T1000 (cell line): ENCODE results near the gene KRTAP5-8.
"Not testable (repeated sequence)": the region's sequence is repeated elsewhere in the genome, so short reads cannot be mapped to it uniquely, and the experiment has no call there.

Experiments
- DNase-seq: peaks from one replicate; lab custom pipeline; 2025; ENCODE audit warnings: mixed read lengths; lab: John Stamatoyannopoulos, UW

KRTAP5-8 gene

DNA sequence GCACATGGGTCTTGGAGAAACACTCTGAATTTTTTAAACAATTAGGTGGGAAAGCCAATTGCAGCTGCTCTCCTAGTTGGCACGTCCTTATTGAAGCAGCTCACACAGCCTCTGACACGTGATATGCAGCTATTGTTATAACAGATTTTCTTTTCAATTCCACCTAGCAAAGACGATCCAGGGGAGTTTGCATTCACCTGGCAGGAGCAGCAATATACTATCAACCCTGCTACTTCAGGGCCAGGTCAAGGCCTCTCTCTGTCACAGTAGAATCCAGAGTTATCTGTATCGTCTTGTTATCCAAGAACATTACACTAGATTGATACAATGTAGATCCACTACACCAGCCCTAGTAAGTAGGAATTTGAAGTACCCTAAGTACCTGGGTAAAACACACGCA lies 36.6 kb downstream of the KRTAP5-8 start:
- no peak for DNase-seq

DNA sequence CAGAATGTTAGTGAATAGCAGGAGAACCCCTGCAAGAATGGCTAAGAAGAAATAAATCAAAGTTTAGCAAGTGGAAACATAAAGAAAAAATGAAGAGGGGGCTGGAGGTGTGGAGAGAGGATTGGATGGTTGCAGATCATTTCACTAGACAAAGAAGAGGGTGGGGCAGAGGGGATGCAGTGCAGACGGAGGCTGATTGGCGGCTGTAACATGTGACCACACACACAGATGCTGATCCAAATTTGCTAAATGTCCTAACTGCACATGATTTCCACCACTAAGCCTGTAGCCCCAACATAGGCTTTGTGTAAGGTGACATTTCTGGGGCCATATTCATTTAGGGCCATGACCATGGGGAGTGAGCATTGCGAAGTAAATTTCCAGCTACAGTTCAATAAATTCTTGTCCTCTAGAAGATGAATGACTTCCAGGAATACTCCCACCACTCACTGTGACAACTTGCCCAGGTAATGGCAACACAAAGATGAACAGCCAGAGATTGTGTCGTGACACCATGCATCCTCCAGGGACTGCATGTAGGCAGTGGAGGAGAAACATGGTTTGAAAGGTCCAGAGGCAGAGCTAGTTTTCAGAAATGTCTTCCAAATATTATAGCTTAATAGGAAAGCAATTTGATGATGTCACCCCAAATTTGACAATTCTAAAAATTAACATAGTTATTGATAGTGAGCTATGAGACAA lies 38.0 kb downstream of the KRTAP5-8 start:
- no peak for DNase-seq

DNA sequence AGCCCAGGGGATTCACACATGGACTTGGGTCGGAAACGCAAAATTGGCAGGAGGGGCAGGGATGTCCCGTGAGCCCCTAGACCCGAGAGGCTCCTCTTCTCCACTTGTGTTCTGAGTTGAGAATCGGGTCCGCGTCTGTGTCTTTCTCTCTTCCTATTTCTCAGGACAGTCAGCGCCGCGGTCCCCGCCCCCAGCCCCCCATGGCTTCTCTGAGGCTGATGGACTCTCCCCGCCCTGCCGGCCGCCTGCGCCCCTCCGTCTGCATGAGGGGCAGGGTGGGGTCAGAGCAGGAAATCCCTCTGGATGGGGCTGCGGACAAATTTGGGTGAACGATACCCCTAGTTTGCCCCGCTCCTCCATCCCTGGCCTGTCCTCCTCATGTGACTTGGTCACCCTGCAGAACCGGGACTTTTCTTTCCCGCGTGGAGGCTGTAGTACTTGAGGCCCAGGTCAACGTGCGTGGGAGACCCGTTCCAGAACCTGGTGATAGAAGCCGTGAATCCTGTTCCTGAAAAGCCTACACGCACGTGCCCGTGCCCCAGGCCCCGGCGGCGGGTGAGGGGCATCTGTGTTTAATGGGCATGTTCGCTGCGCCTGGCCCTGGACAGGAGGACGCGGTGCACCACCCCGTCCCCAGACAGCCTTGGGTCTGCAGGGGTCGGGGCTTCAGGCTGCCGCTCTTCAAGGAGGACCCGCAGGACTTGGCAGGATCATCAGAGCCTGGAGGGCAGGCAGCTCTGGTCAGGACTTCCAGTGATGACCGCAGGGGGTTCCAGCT lies 39.1 kb downstream of the KRTAP5-8 start:
- not testable (repeated sequence) for DNase-seq

DNA sequence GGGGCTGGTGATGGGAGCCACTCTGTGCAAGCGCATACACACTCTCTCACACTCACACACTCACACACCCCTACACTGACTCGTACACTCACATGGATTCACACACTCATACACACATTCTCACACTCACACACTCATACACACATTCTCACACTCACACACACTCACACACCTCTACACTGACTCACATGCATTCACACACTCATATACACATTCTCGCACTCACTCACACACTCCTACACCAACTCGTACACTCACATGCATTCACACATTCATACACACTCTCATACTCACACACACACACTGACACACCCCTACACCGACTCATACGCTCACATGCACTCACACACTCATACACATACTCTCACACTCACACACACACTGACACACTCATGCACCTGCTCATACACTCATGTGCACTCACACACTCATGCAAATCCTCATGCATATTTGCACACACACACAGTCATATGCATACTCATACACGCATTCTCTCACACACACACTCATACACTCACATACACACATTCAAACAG lies 39.7 kb downstream of the KRTAP5-8 start:
- DNase-seq: no peak

DNA sequence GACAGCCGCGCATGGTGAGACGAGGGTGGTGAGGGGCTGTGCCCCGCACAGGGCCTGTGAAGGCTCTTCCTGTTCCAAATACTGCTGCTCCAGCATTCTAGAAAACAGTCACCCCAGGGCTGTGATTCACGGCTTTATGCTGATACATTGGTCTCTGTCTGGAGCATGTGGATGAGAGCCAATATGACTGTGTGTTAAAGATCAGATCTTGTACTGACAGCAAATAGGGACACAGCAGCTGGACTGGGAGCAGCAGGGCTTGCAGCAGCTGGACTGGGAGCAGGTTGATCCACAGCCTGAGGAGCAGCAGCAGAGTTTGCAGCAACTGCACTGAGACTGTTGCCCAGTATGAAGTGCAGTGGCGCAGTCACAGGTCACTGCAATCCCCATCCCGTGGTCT lies 41.7 kb downstream of the KRTAP5-8 start:
- DNase-seq: not testable (repeated sequence)

DNA sequence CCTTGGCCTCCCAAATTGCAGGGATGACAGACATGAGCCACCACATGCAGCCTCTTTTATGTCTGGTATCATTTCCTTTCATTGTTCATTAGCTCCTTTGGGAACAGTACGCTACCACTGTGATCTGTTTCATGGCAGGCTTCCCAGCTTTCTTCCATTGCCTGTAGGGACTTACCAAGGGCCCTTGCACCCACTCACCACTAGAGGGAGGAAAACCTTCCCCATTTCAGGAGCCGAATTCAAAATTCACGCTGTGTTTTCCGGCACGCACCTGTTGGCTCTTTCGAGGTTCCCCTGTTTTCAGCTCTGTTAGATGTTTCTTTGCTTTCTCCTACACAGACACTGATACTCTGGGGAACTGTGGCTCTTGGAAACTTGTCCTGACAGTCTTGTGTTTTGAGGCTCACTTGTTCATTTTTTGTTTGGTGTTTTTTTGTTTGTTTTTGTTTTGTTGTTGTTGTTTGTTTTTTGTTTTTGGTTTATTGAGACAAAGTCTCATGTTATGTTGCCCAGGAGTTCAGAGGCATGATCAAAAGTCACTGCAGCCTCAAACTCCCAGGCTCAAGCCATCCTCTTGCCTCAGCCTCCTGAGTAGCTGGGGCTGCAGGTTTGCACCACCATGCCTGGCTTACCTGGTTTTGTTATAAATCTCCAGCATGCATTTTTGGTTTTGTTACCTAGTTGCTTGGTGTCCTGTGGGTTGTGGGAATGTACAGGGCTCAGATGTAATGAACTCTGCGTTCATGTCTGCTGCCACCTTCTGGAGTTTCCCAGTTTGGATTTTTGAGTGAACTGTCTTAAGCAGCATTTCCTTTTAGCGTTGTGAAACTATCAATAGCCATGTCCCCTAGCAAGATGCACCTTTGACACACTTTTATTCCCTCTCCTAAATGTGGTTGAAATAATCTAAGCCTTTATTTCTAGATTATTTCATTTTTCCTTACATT lies 42.5 kb downstream of the KRTAP5-8 start:
- DNase-seq: no peak

DNA sequence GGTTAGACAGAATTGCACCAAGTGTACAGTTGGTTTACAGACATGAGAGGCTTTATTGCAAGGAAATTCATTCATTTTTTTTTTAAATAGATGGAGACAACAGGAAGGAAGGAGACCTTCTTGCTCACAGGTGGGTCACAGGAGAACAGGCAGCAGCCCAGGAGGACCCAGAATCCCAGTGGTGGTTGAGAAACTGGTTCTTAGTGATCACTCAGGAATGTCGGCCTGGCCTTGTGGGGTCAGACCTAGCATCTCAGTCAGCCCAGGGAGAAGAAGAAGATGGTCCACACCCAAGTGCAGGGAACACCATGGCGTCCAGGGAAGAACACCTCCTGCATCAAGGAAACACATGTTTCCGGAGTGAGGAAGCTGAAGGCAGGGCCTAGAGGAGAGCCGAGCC lies 44.0 kb downstream of the KRTAP5-8 start:
- DNase-seq: no peak

DNA sequence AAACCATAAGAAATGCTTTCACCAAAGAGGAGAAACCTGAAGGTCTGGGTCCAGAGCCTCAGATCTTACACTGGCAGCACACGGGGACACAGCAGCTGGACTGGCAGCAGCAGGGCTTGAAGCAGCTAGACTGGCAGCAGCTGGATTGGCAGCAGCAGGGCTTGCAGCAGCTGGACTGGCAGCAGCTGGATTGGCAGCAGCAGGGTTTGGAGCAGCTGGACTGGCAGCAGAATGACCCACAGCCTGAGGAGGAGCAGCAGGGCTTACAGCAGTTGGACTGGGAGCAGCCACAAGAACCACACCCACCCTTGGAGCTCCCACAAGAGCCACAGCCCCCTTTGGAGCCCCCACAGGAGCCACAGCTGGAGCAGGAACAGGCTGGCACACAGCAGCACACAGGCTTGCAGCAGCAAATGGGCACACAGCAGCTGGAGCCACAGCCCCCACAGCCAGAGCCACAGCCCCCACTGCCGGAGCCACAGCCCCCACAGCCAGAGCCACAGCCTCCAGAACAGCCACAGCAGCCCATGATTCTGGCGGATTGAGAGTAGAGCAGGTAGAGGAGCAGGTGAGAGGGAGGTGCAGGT lies 44.6 kb downstream of the KRTAP5-8 start, which contains the start of gene KRTAP5-11:
Gene KRTAP5-11, minus strand, starts transcription at position 567 of the 587 bp plus-strand sequence. Its CDS starts 38 bp downstream, at position 529.
- DNase-seq: no peak

DNA sequence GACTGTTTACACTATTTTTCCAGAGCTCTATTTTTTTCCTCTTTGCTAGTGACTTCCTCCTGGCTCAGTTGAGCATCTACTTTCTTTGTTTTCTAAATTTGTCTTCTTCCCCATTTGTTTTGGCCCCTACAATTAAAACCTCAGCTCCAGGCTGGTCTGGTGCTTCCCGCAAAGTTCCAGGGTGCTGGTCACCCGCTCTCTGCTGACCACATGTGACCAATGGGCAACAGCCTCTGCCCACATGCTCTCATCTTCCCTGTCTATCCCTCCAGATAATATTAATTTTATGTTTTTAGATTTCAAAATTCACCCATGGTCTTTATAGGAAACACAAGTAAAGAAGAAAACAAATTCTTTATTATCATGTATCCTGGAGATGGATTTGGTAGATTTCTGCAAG lies 45.1 kb downstream of the KRTAP5-8 start:
- not testable (repeated sequence) for DNase-seq

DNA sequence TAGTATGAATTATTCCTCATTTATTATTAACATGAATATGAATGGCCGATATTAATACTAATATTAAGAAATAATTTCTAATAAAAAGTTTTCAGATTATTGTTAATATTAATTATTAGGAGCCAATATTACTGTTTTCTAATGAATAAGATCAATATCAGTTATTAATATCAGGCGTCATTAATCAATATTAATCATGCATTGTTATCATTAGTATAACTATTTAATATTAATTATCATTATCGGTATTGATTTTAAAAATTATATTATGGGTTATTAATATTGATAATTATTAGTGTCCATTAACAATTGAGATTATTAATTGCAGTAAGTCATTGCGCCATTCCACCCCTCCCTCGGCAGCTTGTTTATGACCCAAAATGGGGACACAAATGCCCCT lies 47.8 kb downstream of the KRTAP5-8 start:
- DNase-seq: not testable (repeated sequence)

DNA sequence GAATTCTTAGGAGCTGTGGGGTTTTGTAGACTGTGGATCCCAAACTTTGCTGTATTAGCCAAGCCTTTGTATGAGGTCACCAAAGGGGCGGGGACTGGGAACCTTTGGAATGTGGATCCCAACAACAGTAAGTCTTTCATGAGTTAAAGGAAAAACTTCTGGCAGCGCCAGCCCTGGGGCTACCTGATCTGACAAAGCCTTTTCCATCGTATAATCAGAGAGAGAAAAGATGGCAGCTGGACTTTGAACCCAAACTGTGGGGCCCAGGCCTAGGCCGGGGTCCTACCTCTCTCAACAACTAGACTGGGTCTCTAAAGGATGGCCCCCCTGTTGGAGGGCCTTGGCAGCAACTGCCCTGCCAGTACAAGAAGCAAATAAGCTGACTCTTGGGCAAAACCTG lies 50.5 kb downstream of the KRTAP5-8 start:
- not testable (repeated sequence) for DNase-seq
